NCI-H345 treated with DMSO at 0.1 percent for 48 hours (cell line): Measurements from ENCODE around the gene SPATA3.
"Not testable (repeated sequence)": the region's sequence is repeated elsewhere in the genome, so short reads cannot be mapped to it uniquely, and the experiment has no call there.

ENCODE experiments used
- DNase-seq: peaks from one replicate; lab custom pipeline; 2025; ENCODE audit not compliant: unreplicated experiment; lab: John Stamatoyannopoulos, UW

SPATA3 gene

GRCh38 chr2:231018184-231018583 is 22.3 kb downstream of the SPATA3 start:
- DNase-seq: no peak

- not testable (repeated sequence) for DNase-seq
These were observed 29.1 kb downstream of the SPATA3 start for GRCh38 chr2:231025059-231025458.

GRCh38 chr2:231028889-231029288 is 33.0 kb downstream of the SPATA3 start:
- DNase-seq: no peak

GRCh38 chr2:231029563-231029962 is 33.6 kb downstream of the SPATA3 start:
- DNase-seq: no peak

GRCh38 chr2:231030725-231031124 is 34.8 kb downstream of the SPATA3 start:
- DNase-seq: no peak

- no peak for DNase-seq
These were observed 36.7 kb downstream of the SPATA3 start for GRCh38 chr2:231032575-231033140.

- no peak for DNase-seq
These were observed 37.5 kb downstream of the SPATA3 start for GRCh38 chr2:231033147-231034132.

GRCh38 chr2:231034291-231034882 is 38.5 kb downstream of the SPATA3 start:
- DNase-seq: no peak

GRCh38 chr2:231036131-231036530 is 40.2 kb downstream of the SPATA3 start:
- no peak for DNase-seq

GRCh38 chr2:231036578-231037106 is 40.7 kb downstream of the SPATA3 start:
- no peak for DNase-seq

GRCh38 chr2:231037202-231037730 is 41.3 kb downstream of the SPATA3 start, which contains the start of gene C2orf72:
Gene C2orf72 (plus strand): TSS chr2:231037523. CDS start chr2:231037566, 43 bp downstream.
- DNase-seq: no peak

- DNase-seq: no peak
These were observed 42.0 kb downstream of the SPATA3 start for GRCh38 chr2:231037731-231038482.

- DNase-seq: no peak
These were observed 42.8 kb downstream of the SPATA3 start for GRCh38 chr2:231038483-231039293.

- no peak for DNase-seq
These were observed 43.4 kb downstream of the SPATA3 start for GRCh38 chr2:231039294-231039664.

- DNase-seq: no peak
These were observed 44.0 kb downstream of the SPATA3 start for GRCh38 chr2:231039821-231040364.

GRCh38 chr2:231041061-231041689 is 45.3 kb downstream of the SPATA3 start:
- no peak for DNase-seq

- DNase-seq: no peak
These were observed 47.9 kb downstream of the SPATA3 start for GRCh38 chr2:231043796-231044195.

- no peak for DNase-seq
These were observed 51.0 kb downstream of the SPATA3 start for GRCh38 chr2:231046916-231047273.

GRCh38 chr2:231047274-231047922 is 51.5 kb downstream of the SPATA3 start:
- no peak for DNase-seq
